ENCODE data around the gene ANKRD9. TPM values are rescaled to one million over a fixed set of nuclear protein-coding genes. Genes with fewer than 3 reads are reported as not detected.

ANKRD9 gene
- total and polyA plus RNA-seq, 8 donors: 5.3 to 357 (median 27.0) TPM

DNA sequence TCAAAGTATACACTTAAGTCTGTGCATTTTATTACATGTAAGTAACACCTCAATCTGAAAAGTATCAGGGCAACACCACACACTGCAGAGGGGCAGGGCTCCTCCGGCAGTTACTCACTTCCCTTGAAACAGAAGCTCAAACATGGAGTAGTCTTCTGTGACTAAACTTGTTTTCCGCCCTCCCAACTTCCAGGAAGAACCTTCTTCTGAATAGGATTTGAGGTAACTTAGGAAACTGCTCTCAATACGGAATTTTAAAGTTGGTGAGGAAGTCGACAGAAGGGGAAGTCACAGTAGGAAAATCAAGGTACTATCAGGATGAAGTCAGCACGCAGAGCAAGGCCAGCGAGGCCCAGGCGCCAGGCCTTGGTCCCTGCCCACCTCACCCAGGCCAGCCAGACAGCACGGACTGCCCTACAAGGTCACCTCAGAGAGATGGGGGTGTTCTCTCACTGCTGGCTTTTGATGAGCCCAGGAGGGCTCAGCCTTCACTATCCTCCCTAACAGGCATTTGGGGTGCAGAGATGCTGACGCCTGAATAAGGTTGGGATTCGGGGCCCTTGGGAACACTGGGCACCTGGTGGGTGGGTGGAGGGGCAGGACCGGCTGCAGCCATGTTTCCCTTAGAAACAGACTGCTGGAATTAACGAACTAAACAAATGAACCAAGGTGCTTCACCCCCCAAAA is 5.8 kb downstream of the ANKRD9 start:
- Histone ChIP-seq H3K4me3 (no peak overlapping the region), H3K9me3 (no peaks in the 10 kb centered on the region), H3K4me1 (peaks cover 5 to 22% (median 12%) of the 10 kb centered on the region in 4 donors), H3K27ac (peak overlapping the region in 4 of 5 donors; percentile 12 to 66 (median 42)), H3K36me3 (peaks cover 11 to 39% (median 32%) of the 10 kb centered on the region in 4 donors), H3K27me3 (no peaks in the 10 kb centered on the region)
- 66 to 76% (median 71%) methylated on average over 9 to 12 of the region's 12 CpGs for WGBS, 5 donors
- no peak for DNase-seq
- TF ChIP-seq POLR2AphosphoS5 (IDR thresholded peaks at IDR 0.05) (no peak), POLR2A (IDR thresholded peaks at IDR 0.05) (no peak), EP300 (IDR thresholded peaks at IDR 0.05) (no peak)
- TF ChIP-seq, protein P1, sequence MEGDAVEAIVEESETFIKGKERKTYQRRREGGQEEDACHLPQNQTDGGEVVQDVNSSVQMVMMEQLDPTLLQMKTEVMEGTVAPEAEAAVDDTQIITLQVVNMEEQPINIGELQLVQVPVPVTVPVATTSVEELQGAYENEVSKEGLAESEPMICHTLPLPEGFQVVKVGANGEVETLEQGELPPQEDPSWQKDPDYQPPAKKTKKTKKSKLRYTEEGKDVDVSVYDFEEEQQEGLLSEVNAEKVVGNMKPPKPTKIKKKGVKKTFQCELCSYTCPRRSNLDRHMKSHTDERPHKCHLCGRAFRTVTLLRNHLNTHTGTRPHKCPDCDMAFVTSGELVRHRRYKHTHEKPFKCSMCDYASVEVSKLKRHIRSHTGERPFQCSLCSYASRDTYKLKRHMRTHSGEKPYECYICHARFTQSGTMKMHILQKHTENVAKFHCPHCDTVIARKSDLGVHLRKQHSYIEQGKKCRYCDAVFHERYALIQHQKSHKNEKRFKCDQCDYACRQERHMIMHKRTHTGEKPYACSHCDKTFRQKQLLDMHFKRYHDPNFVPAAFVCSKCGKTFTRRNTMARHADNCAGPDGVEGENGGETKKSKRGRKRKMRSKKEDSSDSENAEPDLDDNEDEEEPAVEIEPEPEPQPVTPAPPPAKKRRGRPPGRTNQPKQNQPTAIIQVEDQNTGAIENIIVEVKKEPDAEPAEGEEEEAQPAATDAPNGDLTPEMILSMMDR (IDR thresholded peaks at IDR 0.05): no peak
- intact Hi-C loops (cut with DNase I; ENCODE audit: low total_unique reads): no loop called here

DNA sequence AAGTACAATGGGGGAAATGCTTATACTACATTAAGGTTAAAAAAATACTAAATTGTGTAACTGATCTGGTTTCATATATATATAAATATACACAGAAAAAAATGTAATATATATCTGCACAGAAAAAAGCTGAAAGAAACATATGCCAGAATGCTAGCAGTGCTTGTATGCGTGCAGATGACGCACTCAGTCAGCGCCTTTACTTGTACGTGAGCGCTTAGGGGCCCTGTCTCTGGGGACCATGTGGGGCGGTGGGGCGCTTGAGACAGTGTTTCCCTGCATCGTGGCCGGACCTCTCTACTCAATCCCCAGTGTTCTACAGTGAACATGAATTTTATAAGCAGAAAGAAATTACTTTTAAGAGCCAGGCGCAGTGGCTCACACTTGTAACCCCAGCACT is 7.0 kb downstream of the ANKRD9 start:
- Histone ChIP-seq H3K36me3 (peaks cover 20 to 48% (median 44%) of the 10 kb centered on the region in 4 donors), H3K4me1 (peaks cover 0 to 12% (median 2%) of the 10 kb centered on the region in 4 donors), H3K27ac (no peak overlapping the region), H3K9me3 (no peaks in the 10 kb centered on the region), H3K4me3 (no peak overlapping the region), H3K27me3 (no peaks in the 10 kb centered on the region)
- DNase-seq: no peak
- intact Hi-C loops (cut with DNase I; ENCODE audit: low total_unique reads): no loop called here
- TF ChIP-seq POLR2A (IDR thresholded peaks at IDR 0.05) (no peak), POLR2AphosphoS5 (IDR thresholded peaks at IDR 0.05) (no peak), EP300 (IDR thresholded peaks at IDR 0.05) (no peak)
- TF ChIP-seq, protein P1 (IDR thresholded peaks at IDR 0.05): no peak
- WGBS, 5 donors: 90 to 99% (median 96%) methylated on average over 10 of the region's 10 CpGs

DNA sequence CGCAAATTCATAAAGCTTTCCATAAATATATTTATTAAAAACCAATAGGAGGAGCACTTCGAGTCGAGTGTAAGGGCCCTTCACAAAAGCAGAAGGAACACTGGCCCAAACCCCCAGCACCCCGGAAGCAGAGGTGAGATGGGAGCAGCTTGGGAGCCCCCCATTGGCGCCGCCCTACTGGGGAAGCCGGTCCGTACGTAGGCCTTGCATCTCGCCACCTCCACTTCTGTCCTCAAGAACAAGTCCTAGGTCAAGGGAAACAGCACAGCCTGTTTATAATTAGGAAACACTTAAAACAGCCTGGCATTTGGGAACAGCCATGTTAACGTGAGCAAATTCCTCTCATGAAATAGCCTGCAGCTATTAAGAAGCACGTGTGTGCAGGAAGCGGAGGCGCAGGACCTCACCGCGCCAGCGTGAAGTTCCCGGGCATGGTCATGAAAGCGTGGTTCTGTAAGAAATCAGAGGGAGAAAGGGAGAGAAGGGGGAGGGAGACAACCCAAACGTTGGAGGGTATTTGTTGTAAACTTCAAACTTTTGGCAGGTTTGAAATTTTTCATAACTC is 7.7 kb downstream of the ANKRD9 start:
- 88 to 91% (median 90%) methylated on average over 20 of the region's 20 CpGs for whole genome bisulfite sequencing, 5 donors
- H3K4me3 ChIP-seq: no peak overlapping the region
- no peaks in the 10 kb centered on the region for H3K9me3 ChIP-seq
- peaks cover 19 to 48% (median 45%) of the 10 kb centered on the region in 4 donors for H3K36me3 ChIP-seq
- peaks cover 0 to 12% (median 2%) of the 10 kb centered on the region in 4 donors for H3K4me1 ChIP-seq
- intact Hi-C loops (cut with DNase I; ENCODE audit: low total_unique reads): no loop called here
- peak overlapping the region in 1 of 5 donors; percentile 6 for H3K27ac ChIP-seq
- H3K27me3 ChIP-seq: no peaks in the 10 kb centered on the region
- TF ChIP-seq EP300 (IDR thresholded peaks at IDR 0.05) (no peak), POLR2A (IDR thresholded peaks at IDR 0.05) (no peak), POLR2AphosphoS5 (IDR thresholded peaks at IDR 0.05) (no peak)
- TF ChIP-seq, protein P1 (IDR thresholded peaks at IDR 0.05): no peak
- DNase-seq: no peak

DNA sequence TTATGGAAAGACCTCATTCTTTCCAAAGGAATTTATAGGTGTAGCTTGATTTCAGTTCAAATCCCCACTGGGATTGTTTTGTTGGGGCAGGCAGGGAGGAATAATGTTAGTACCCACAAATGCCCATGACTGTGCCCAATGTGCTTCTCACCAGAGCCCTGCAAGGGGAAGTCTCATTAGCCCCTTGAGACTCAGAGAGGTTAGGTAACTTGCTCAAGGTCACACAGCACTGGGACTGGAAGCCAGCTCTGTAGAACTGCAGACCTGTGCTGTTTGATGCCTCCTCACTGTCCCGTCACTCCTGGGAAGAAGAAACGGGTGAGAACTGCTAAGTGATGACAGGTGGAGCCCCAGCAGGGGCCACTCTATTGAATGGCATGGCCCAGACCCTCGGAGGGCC is 8.9 kb downstream of the ANKRD9 start:
- TF ChIP-seq EP300 (IDR thresholded peaks at IDR 0.05) (no peak), POLR2A (IDR thresholded peaks at IDR 0.05) (no peak), POLR2AphosphoS5 (IDR thresholded peaks at IDR 0.05) (no peak)
- TF ChIP-seq, protein P1 (IDR thresholded peaks at IDR 0.05): no peak
- intact Hi-C loops (cut with DNase I; ENCODE audit: low total_unique reads): no loop called here
- H3K9me3 ChIP-seq: no peaks in the 10 kb centered on the region
- peaks cover 13 to 48% (median 39%) of the 10 kb centered on the region in 4 donors for H3K36me3 ChIP-seq
- H3K27me3 ChIP-seq: no peaks in the 10 kb centered on the region
- whole genome bisulfite sequencing, 5 donors: 81 to 85% (median 84%) methylated on average over 3 of the region's 3 CpGs
- no peak for DNase-seq
- H3K27ac ChIP-seq: peak overlapping the region in 4 of 5 donors; percentile 34 to 73 (median 66)
- H3K4me3 ChIP-seq: no peak overlapping the region
- H3K4me1 ChIP-seq: peaks cover 0 to 12% (median 2%) of the 10 kb centered on the region in 4 donors

Measured in stomach (tissue), 9 donors.